Caco-2 (cell line): Measurements from ENCODE around the gene CFAP221. TPM values are rescaled to one million over a fixed set of nuclear protein-coding genes. Genes with fewer than 3 reads are reported as not detected.

Source experiments
- BruUV-seq: library from RNA; stranded (reverse); fragments of 400-500 nt; replicated peaks from 2 replicates; lab custom pipeline; 2021; lab: Mats Ljungman, UMichigan
- CTCF ChIA-PET: fragments of 300-600 bp; sonication (Branson Sonifier 250); formaldehyde crosslinking; loops from one replicate; lab custom pipeline; 2022; ENCODE audit warnings: antibody characterized with exemption; lab: Charles Lee
- POLR2A ChIA-PET: fragments of 300-600 bp; sonication (Branson Sonifier 250); formaldehyde crosslinking; loops from one replicate; lab custom pipeline; 2022; ENCODE audit warnings: antibody characterized with exemption; lab: Charles Lee
- DNase-seq, 2 experiments: peaks; one replicate each; pipeline versions ENCODE4 v3.0.0 to v3.0.0-alpha.2; 2020 to 2022
- H3K27me3 ChIP-seq: replicated peaks from 2 replicates; pipeline ENCODE4 v1.6.0; 2011; ENCODE audit warnings: low read length; ENCODE audit not compliant: control insufficient read depth, insufficient read depth
- H3K36me3 ChIP-seq: 2 replicates; pipeline ENCODE4 v1.5.1; 2011; ENCODE audit warnings: low read length; ENCODE audit not compliant: control insufficient read depth, insufficient read depth
- H3K4me1 ChIP-seq: fragments of 250-450 bp; sonication (Bioruptor Pico); 2 replicates; pipeline ENCODE4 v1.5.1; 2020; ENCODE audit warnings: mild to moderate bottlenecking
- H3K4me3 ChIP-seq: 2 replicates; pipeline ENCODE4 v1.5.1; 2011; ENCODE audit warnings: low read depth, mild to moderate bottlenecking, control low read depth, low read length
- H3K9me3 ChIP-seq: fragments of 250-450 bp; sonication (Bioruptor Pico); 2 replicates; pipeline ENCODE4 v1.5.1; 2020; ENCODE audit warnings: mild to moderate bottlenecking, moderate library complexity
- H3K27ac Mint-ChIP-seq: one replicate; pipeline ENCODE4 v1.8.0; 2022; ENCODE audit warnings: mixed read lengths; ENCODE audit not compliant: unreplicated experiment
- H3K27me3 Mint-ChIP-seq: one replicate; pipeline ENCODE4 v1.8.0; 2022; ENCODE audit warnings: mixed read lengths; ENCODE audit not compliant: insufficient read depth, unreplicated experiment
- H3K36me3 Mint-ChIP-seq: one replicate; pipeline ENCODE4 v1.8.0; 2022; ENCODE audit warnings: mild to moderate bottlenecking, mixed read lengths; ENCODE audit not compliant: insufficient read depth, unreplicated experiment
- H3K4me1 Mint-ChIP-seq: one replicate; pipeline ENCODE4 v1.8.0; 2022; ENCODE audit warnings: low read depth, mixed read lengths; ENCODE audit not compliant: unreplicated experiment
- H3K4me3 Mint-ChIP-seq: one replicate; pipeline ENCODE4 v1.8.0; 2022; ENCODE audit warnings: mild to moderate bottlenecking, moderate library complexity, mixed read lengths; ENCODE audit not compliant: unreplicated experiment
- H3K9me3 Mint-ChIP-seq: one replicate; pipeline ENCODE4 v1.8.0; 2022; ENCODE audit warnings: mixed read lengths; ENCODE audit not compliant: unreplicated experiment
- CTCF ChIP-seq, 2 experiments: fragments of 200-600 bp in 1 of 2; IDR thresholded peaks; 1 replicate in 1 of 2; 2 replicates in 1 of 2; pipeline versions ENCODE4 v1.5.1 to v1.8.0; 2011 to 2022; ENCODE audit warnings: antibody characterized with exemption in 1 of 2, control low read depth in 1 of 2, inconsistent platforms in 1 of 2, low read depth in 1 of 2, low read length in 1 of 2, mild to moderate bottlenecking in 1 of 2, moderate library complexity in 1 of 2; ENCODE audit not compliant: insufficient read depth in 1 of 2, severe bottlenecking in 1 of 2, unreplicated experiment in 1 of 2
- intact Hi-C: fragments of 100-400 bp; cut with micrococcal nuclease; formaldehyde crosslinking; loops from one replicate; pipeline ENCODE4 v1.10.0; 2022; ENCODE audit not compliant: unreplicated experiment
- total RNA-seq: library from RNA; stranded (reverse); gene quantifications from 2 replicates; pipeline ENCODE4 v1.2.3, GENCODE V29; 2022

CFAP221 gene
- total RNA-seq, 1 experiment from 2014 or later, result not detected

- H3K9me3 ChIP-seq, result no peaks in the 10 kb centered on the region
- no peaks in the 10 kb centered on the region for H3K27me3 ChIP-seq
- BruUV-seq, result no TSS peak
- intact Hi-C loops, result no loop called here
- ChIA-PET CTCF (interaction anchor here (1.0 to 1.3 kb wide), 2 partner anchors 9 to 22 kb away, joined by 3 read pairs; partner anchors contain the start of gene TMEM177), POLR2A (no interaction called here)
- Mint-ChIP-seq H3K27ac (no peak overlapping the region), H3K36me3 (no peaks in the 10 kb centered on the region), H3K27me3 (no peaks in the 10 kb centered on the region), H3K4me1 (peaks cover 12% of the 10 kb centered on the region), H3K9me3 (no peaks in the 10 kb centered on the region), H3K4me3 (no peak overlapping the region)
- TF ChIP-seq CTCF (IDR thresholded peaks at IDR 0.05; ENCODE audit: insufficient read depth in 1 of 2, low read depth in 1 of 2, low read length in 1 of 2, severe bottlenecking in 1 of 2, unreplicated experiment in 1 of 2), result no peak
- no peaks in the 10 kb centered on the region for H3K4me1 ChIP-seq
- DNase-seq, result no peak
- no peaks in the 10 kb centered on the region for H3K36me3 ChIP-seq
- no peak overlapping the region for H3K4me3 ChIP-seq
Observed at GRCh38 chr2:119700866-119701265, 156.6 kb downstream of the CFAP221 start.

- no peak overlapping the region for H3K27ac Mint-ChIP-seq
- Histone ChIP-seq H3K4me1 (no peaks in the 10 kb centered on the region), H3K9me3 (no peaks in the 10 kb centered on the region), H3K4me3 (no peak overlapping the region), H3K27me3 (no peaks in the 10 kb centered on the region), H3K36me3 (no peaks in the 10 kb centered on the region)
- ChIA-PET POLR2A (no interaction called here), CTCF (interaction anchor here (1.0 to 2.3 kb wide), 3 partner anchors 9 to 473 kb away, joined by 3 to 13 read pairs (median 3); partner anchors contain the start of gene TMEM177)
- intact Hi-C loops, result no loop called here
- BruUV-seq, result no TSS peak
- no peak overlapping the region for H3K4me3 Mint-ChIP-seq
- TF ChIP-seq CTCF (IDR thresholded peaks at IDR 0.05; ENCODE audit: insufficient read depth in 1 of 2, low read depth in 1 of 2, low read length in 1 of 2, severe bottlenecking in 1 of 2, unreplicated experiment in 1 of 2), result no peak
- H3K9me3 Mint-ChIP-seq, result no peaks in the 10 kb centered on the region
- no peak for DNase-seq
- no peaks in the 10 kb centered on the region for H3K36me3 Mint-ChIP-seq
- H3K4me1 Mint-ChIP-seq, result peaks cover 12% of the 10 kb centered on the region
- no peaks in the 10 kb centered on the region for H3K27me3 Mint-ChIP-seq
Observed at GRCh38 chr2:119701352-119701751, 157.1 kb downstream of the CFAP221 start.

- TF ChIP-seq CTCF (IDR thresholded peaks at IDR 0.05; ENCODE audit: insufficient read depth in 1 of 2, low read depth in 1 of 2, low read length in 1 of 2, severe bottlenecking in 1 of 2, unreplicated experiment in 1 of 2), result no peak
- Histone ChIP-seq H3K36me3 (no peaks in the 10 kb centered on the region), H3K4me1 (no peaks in the 10 kb centered on the region), H3K27me3 (no peaks in the 10 kb centered on the region), H3K9me3 (no peaks in the 10 kb centered on the region), H3K4me3 (no peak overlapping the region)
- no peak overlapping the region for H3K4me3 Mint-ChIP-seq
- no peaks in the 10 kb centered on the region for H3K27me3 Mint-ChIP-seq
- no peaks in the 10 kb centered on the region for H3K9me3 Mint-ChIP-seq
- no peak overlapping the region for H3K27ac Mint-ChIP-seq
- ChIA-PET POLR2A (no interaction called here), CTCF (interaction anchor here (0.9 to 2.3 kb wide), 8 partner anchors 11 to 543 kb away, joined by 3 to 13 read pairs (median 3); partner anchors contain the start of gene TMEM177)
- intact Hi-C loops, result loop anchor here (1.0 to 2.0 kb wide), 2 partner anchors 50 to 473 kb away; no protein-coding TSS in a partner anchor
- H3K36me3 Mint-ChIP-seq, result no peaks in the 10 kb centered on the region
- peaks cover 12% of the 10 kb centered on the region for H3K4me1 Mint-ChIP-seq
- no TSS peak for BruUV-seq
- no peak for DNase-seq
Observed at GRCh38 chr2:119702203-119702917, 158.1 kb downstream of the CFAP221 start.
